Right lobe of liver (tissue), 6 donors: ENCODE data around the gene CD40LG. TPM values are rescaled to one million over a fixed set of nuclear protein-coding genes. Genes with fewer than 3 reads are reported as not detected.

Experiments used
- ATAC-seq, 4 donors: fragments of 200-7000 bp; cut with Tn5 transposase; one replicate each; pipeline ENCODE4 v1.9.1; 2020; ENCODE audit warnings: mild to moderate bottlenecking in 4 of 4, moderate library complexity in 4 of 4
- DNase-seq, 3 donors: peaks; one replicate each; pipeline ENCODE4 v3.0.0-alpha.2; 2020
- H3K27ac ChIP-seq, 3 donors: fragments of 200-600 bp; one replicate each; pipeline ENCODE4 v1.8.0; 2022
- H3K27me3 ChIP-seq, 2 donors: fragments of 200-600 bp; one replicate each; pipeline ENCODE4 v1.8.0; 2022
- H3K36me3 ChIP-seq, 4 donors: fragments of 200-600 bp; sonication (generic) in 1 of 4; one replicate each; pipeline versions ENCODE4 v1.5.1 to v1.8.0; 2017 to 2022; ENCODE audit warnings: control low read depth in 1 of 4
- H3K4me1 ChIP-seq, 4 donors: fragments of 200-600 bp; sonication (generic) in 1 of 4; one replicate each; pipeline versions ENCODE4 v1.5.1 to v1.8.0; 2017 to 2022; ENCODE audit warnings: control low read depth in 1 of 4
- H3K4me3 ChIP-seq, 3 donors: fragments of 200-600 bp; one replicate each; pipeline ENCODE4 v1.8.0; 2022
- H3K9me3 ChIP-seq, 4 donors: fragments of 200-600 bp; sonication (generic) in 1 of 4; one replicate each; pipeline versions ENCODE4 v1.5.1 to v1.8.0; 2017 to 2022; ENCODE audit warnings: control low read depth in 1 of 4
- POLR2A ChIP-seq: fragments of 450-650 bp; IDR thresholded peaks from one replicate; pipeline ENCODE4 v1.6.1; 2017; ENCODE audit warnings: antibody characterized with exemption, mild to moderate bottlenecking
- WGBS: methylation state at CpG from one replicate; pipeline ENCODE4 v1.1.6; 2018; ENCODE audit warnings: low coverage, low lambda C conversion rate; ENCODE audit not compliant: insufficient coverage; ENCODE audit errors: missing lambda C conversion rate; 5-methylcytosine and 5-hydroxymethylcytosine counted together
- intact Hi-C, 2 donors: fragments of 100-400 bp; cut with DNase I; formaldehyde crosslinking; loops; one replicate each; pipeline versions ENCODE4 v1.11.2 to v1.14.1; 2022
- total RNA-seq, 6 experiments: library from RNA; depleted of rRNA in 2 of 6; stranded (reverse); fragments of >200 nt in 2 of 6; fragmentation: NEBNext Ultra II Directional in 3 of 6; extraction: Animal tissue kit (Norgen Biotek cat#: 25700) in 3 of 6; gene quantifications; one replicate each; pipeline versions ENCODE4 v1.1.0 to v1.2.4, GENCODE V29; 2016 to 2023
- TF ChIP-seq, protein P1 (sequence below), 4 donors: fragments of 200-600 bp in 3 of 4; fragments of 450-650 bp in 1 of 4; IDR thresholded peaks; one replicate each; pipeline versions ENCODE4 v1.5.1 to v1.8.0; 2016 to 2022; ENCODE audit warnings: antibody characterized with exemption in 4 of 4, mild to moderate bottlenecking in 2 of 4
- donor health status: DM: no; HTN: yes; CAD: no.
- donor health status: DM: no; HTN: no; CAD: no.
- donor health status: DM: no; HTN: no; CAD: no.
- donor health status: DM: no; HTN: yes; CAD: no.
- donor health status: DM: no; HTN: yes; CAD: no.

The CD40LG gene
- total RNA-seq, 6 experiments from 2014 or later = 0.10 to 0.11 TPM; not detected in 4

DNA sequence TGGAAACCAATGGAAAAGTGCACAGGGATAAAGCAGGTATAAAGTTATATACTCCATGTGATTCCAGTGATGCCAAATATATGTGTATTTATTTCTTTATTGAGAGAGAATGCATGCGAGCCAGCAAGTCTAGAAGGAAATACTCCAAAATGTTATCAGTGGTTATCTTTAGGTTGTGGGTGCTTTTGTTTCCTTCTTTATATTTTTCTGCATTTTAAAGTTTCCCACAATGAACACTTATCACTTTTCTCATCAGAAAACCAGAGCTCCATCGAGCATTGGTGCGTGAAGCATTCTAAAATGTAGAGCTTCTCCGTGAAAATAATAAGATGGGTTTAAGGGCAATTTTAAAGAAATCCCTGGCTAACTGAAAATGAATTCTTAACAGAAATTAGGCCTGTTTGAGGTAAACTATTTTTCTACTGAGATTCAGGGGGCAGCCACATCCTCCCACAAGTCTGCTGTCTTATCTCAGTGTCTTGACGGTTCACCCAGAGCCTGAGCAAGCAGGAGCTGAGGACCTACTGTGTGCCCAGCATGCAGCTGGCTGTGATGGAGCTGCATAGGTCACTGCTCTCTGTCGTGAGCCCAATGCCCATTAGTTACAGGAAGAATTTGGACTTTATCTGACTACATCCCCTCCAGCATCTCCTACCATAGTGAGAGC, 18.7 kb upstream of the CD40LG start:
- H3K9me3 ChIP-seq = no peaks in the 10 kb centered on the region
- ATAC-seq = no peak
- H3K27ac ChIP-seq = no peak overlapping the region
- H3K4me3 ChIP-seq = no peak overlapping the region
- intact Hi-C loops = no loop called here
- H3K36me3 ChIP-seq = no peaks in the 10 kb centered on the region
- DNase-seq = no peak
- WGBS = 15% methylated on average over 6 of the region's 6 CpGs
- H3K4me1 ChIP-seq = no peaks in the 10 kb centered on the region
- H3K27me3 ChIP-seq = no peaks in the 10 kb centered on the region
- TF ChIP-seq, protein P1, sequence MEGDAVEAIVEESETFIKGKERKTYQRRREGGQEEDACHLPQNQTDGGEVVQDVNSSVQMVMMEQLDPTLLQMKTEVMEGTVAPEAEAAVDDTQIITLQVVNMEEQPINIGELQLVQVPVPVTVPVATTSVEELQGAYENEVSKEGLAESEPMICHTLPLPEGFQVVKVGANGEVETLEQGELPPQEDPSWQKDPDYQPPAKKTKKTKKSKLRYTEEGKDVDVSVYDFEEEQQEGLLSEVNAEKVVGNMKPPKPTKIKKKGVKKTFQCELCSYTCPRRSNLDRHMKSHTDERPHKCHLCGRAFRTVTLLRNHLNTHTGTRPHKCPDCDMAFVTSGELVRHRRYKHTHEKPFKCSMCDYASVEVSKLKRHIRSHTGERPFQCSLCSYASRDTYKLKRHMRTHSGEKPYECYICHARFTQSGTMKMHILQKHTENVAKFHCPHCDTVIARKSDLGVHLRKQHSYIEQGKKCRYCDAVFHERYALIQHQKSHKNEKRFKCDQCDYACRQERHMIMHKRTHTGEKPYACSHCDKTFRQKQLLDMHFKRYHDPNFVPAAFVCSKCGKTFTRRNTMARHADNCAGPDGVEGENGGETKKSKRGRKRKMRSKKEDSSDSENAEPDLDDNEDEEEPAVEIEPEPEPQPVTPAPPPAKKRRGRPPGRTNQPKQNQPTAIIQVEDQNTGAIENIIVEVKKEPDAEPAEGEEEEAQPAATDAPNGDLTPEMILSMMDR (IDR thresholded peaks at IDR 0.05) = no peak
- no peak for TF ChIP-seq POLR2A

DNA sequence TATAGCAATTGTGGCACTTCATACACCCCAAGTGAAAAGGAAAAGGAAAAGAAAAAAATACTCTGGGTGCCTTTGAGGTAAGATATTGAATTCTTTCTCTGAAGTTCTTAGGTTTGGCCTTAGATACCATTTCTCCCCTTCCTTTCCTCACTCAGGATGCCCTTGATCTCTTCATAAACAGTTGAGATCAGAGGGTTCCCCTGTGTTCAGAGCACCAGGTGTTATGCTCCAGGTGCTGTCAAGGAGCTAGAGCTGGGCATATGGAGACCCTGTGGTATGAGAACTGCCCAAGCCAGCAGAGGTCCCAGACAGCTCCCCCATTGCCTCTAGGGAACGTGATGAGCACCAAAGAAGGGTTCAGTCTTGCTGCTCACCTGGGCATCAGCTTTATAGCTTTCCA, 17.1 kb upstream of the CD40LG start:
- no peak for DNase-seq
- WGBS = 57% methylated on average over 1 of the region's 1 CpG
- H3K27ac ChIP-seq = no peak overlapping the region
- no peaks in the 10 kb centered on the region for H3K9me3 ChIP-seq
- intact Hi-C loops = no loop called here
- no peak for ATAC-seq
- TF ChIP-seq POLR2A = no peak
- TF ChIP-seq, protein P1 (IDR thresholded peaks at IDR 0.05) = no peak
- no peaks in the 10 kb centered on the region for H3K36me3 ChIP-seq
- no peaks in the 10 kb centered on the region for H3K4me1 ChIP-seq
- no peaks in the 10 kb centered on the region for H3K27me3 ChIP-seq
- H3K4me3 ChIP-seq = no peak overlapping the region

DNA sequence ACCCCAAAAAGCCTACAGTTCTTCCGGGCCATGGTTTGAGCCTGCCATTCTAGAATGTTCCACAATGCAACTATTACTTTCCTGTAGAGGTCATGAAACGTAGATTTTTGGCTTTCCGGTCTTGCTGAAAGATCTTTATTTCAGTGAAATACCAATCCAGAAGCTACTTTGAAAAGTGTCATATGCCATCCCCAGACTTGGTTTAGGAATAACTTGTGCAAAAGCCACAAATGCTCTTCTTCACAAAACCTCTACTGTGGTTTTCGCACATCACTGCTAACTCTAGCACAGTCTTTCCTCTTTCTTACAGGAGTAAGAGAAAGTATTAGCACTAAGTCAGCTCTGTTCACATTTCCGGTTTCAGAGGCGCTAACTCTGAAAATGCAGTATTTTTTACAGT, 12.7 kb upstream of the CD40LG start:
- intact Hi-C loops = no loop called here
- no peak for TF ChIP-seq POLR2A
- TF ChIP-seq, protein P1 (IDR thresholded peaks at IDR 0.05) = no peak
- H3K9me3 ChIP-seq = no peaks in the 10 kb centered on the region
- 36% methylated on average over 6 of the region's 6 CpGs for WGBS
- no peak overlapping the region for H3K4me3 ChIP-seq
- ATAC-seq (no peak), DNase-seq (no peak)
- no peaks in the 10 kb centered on the region for H3K36me3 ChIP-seq
- H3K27me3 ChIP-seq = no peaks in the 10 kb centered on the region
- H3K27ac ChIP-seq = no peak overlapping the region
- H3K4me1 ChIP-seq = no peaks in the 10 kb centered on the region

DNA sequence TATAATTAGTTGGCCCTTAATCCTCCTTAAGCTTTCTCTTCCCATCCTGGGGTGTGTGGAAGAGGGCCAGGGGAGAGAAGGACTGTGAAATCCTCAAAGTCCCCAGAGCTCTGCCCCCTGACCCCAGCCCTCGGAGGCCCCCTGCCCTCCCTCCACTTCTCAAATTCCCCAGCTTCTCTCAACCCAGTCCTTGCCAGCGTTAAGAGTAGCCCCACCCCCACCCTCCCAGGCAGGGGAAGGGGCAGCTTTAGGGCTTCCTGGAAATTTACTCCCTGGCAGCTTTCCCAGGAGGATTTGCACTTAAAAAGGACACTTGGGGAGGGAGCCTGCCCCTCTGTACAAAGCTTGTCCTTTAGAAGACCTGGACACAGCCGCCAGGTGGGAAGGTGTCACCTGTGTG, 11.8 kb upstream of the CD40LG start:
- Histone ChIP-seq H3K27me3 (no peaks in the 10 kb centered on the region), H3K36me3 (no peaks in the 10 kb centered on the region), H3K27ac (no peak overlapping the region), H3K4me1 (no peaks in the 10 kb centered on the region), H3K4me3 (no peak overlapping the region), H3K9me3 (no peaks in the 10 kb centered on the region)
- intact Hi-C loops = no loop called here
- no peak for TF ChIP-seq POLR2A
- TF ChIP-seq, protein P1 (IDR thresholded peaks at IDR 0.05) = no peak
- no peak for DNase-seq
- 4% methylated on average over 2 of the region's 3 CpGs for WGBS
- ATAC-seq = no peak
